ENCODE data around the gene TASP1. TPM values are rescaled to one million over a fixed set of nuclear protein-coding genes. Genes with fewer than 3 reads are reported as not detected.

The TASP1 gene
- polyA plus RNA-seq, 1 donor (not counting 4 experiments of a cell fraction or from before 2014, with no cell fraction given): 17.4 TPM

GRCh38 chr20:13554706-13555105 lies 84.0 kb downstream of the TASP1 start:
- TF ChIP-seq EZH2 (IDR thresholded peaks at IDR 0.05; ENCODE audit: low read length): no peak
- TF ChIP-seq, protein P1, sequence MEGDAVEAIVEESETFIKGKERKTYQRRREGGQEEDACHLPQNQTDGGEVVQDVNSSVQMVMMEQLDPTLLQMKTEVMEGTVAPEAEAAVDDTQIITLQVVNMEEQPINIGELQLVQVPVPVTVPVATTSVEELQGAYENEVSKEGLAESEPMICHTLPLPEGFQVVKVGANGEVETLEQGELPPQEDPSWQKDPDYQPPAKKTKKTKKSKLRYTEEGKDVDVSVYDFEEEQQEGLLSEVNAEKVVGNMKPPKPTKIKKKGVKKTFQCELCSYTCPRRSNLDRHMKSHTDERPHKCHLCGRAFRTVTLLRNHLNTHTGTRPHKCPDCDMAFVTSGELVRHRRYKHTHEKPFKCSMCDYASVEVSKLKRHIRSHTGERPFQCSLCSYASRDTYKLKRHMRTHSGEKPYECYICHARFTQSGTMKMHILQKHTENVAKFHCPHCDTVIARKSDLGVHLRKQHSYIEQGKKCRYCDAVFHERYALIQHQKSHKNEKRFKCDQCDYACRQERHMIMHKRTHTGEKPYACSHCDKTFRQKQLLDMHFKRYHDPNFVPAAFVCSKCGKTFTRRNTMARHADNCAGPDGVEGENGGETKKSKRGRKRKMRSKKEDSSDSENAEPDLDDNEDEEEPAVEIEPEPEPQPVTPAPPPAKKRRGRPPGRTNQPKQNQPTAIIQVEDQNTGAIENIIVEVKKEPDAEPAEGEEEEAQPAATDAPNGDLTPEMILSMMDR (optimal IDR thresholded peaks at IDR 0.05 in 1 of 3, IDR thresholded peaks at IDR 0.05 in 1 of 3, conservative IDR thresholded peaks at IDR 0.05 in 1 of 3; ENCODE audit: extremely low read depth in 1 of 3, insufficient read depth in 2 of 3, low read length in 3 of 3): no peak
- no peak for FAIRE-seq

GRCh38 chr20:13554076-13554475 lies 84.7 kb downstream of the TASP1 start:
- Histone ChIP-seq H3K9me1 (ENCODE audit: control insufficient read depth, extremely low read depth, insufficient read depth, low read length) (no peaks in the 10 kb centered on the region), H2AFZ (ENCODE audit: control insufficient read depth, low read length) (no peak overlapping the region), H3K36me3 (ENCODE audit: control insufficient read depth in 2 of 2, extremely low read depth in 1 of 2, insufficient read depth in 2 of 2, low read length in 2 of 2) (peaks cover 0 to 5% of the 10 kb centered on the region in 2 experiments), H4K20me1 (ENCODE audit: control insufficient read depth, extremely low read depth, insufficient read depth, low read length) (no peaks in the 10 kb centered on the region), H3K4me3 (ENCODE audit: control insufficient read depth in 2 of 3, extremely low read depth in 1 of 3, insufficient read depth in 2 of 3, low read depth in 1 of 3, low read length in 3 of 3) (no peak overlapping the region), H3K9ac (ENCODE audit: control insufficient read depth, extremely low read depth, insufficient read depth, low read length) (no peak overlapping the region), H3K27ac (ENCODE audit: control insufficient read depth, insufficient read depth, low read length) (no peak overlapping the region), H3K27me3 (ENCODE audit: control insufficient read depth, extremely low read depth, insufficient read depth, low read length) (no peaks in the 10 kb centered on the region), H3K9me3 (ENCODE audit: control insufficient read depth, low read depth, low read length) (no peaks in the 10 kb centered on the region), H3K4me2 (ENCODE audit: control insufficient read depth, extremely low read depth, insufficient read depth, low read depth, low read length) (no peak overlapping the region), H3K4me1 (ENCODE audit: control insufficient read depth, extremely low read depth, insufficient read depth, low read length) (peaks cover 3% of the 10 kb centered on the region), H3K79me2 (ENCODE audit: control insufficient read depth, insufficient read depth, low read length) (no peaks in the 10 kb centered on the region)
- DNase-seq (ENCODE audit: low read depth, low spot score) (no peak), FAIRE-seq (no peak)
- TF ChIP-seq, protein P1 (optimal IDR thresholded peaks at IDR 0.05 in 1 of 3, IDR thresholded peaks at IDR 0.05 in 1 of 3, conservative IDR thresholded peaks at IDR 0.05 in 1 of 3; ENCODE audit: extremely low read depth in 1 of 3, insufficient read depth in 2 of 3, low read length in 3 of 3): no peak
- TF ChIP-seq EZH2 (IDR thresholded peaks at IDR 0.05; ENCODE audit: low read length): no peak
- dilution Hi-C loops (cut with MboI; ENCODE audit: extremely low pct_ligation_motif_present, low sequenced_read_pairs): no loop called here

More at GRCh38 chr20:13554706-13555105, 84.0 kb downstream of the TASP1 start:
- H3K27ac ChIP-seq (ENCODE audit: control insufficient read depth, insufficient read depth, low read length): no peak overlapping the region
- H3K79me2 ChIP-seq (ENCODE audit: control insufficient read depth, insufficient read depth, low read length): no peaks in the 10 kb centered on the region
- H3K4me3 ChIP-seq (ENCODE audit: control insufficient read depth in 2 of 3, extremely low read depth in 1 of 3, insufficient read depth in 2 of 3, low read depth in 1 of 3, low read length in 3 of 3): no peak overlapping the region
- H3K4me1 ChIP-seq (ENCODE audit: control insufficient read depth, extremely low read depth, insufficient read depth, low read length): peaks cover 3% of the 10 kb centered on the region
- no peaks in the 10 kb centered on the region for H3K27me3 ChIP-seq (ENCODE audit: control insufficient read depth, extremely low read depth, insufficient read depth, low read length)
- peaks cover 0 to 5% of the 10 kb centered on the region in 2 experiments for H3K36me3 ChIP-seq (ENCODE audit: control insufficient read depth in 2 of 2, extremely low read depth in 1 of 2, insufficient read depth in 2 of 2, low read length in 2 of 2)
- no peaks in the 10 kb centered on the region for H3K9me1 ChIP-seq (ENCODE audit: control insufficient read depth, extremely low read depth, insufficient read depth, low read length)
- dilution Hi-C loops (cut with MboI; ENCODE audit: extremely low pct_ligation_motif_present, low sequenced_read_pairs): no loop called here
- H3K4me2 ChIP-seq (ENCODE audit: control insufficient read depth, extremely low read depth, insufficient read depth, low read depth, low read length): no peak overlapping the region
- H2AFZ ChIP-seq (ENCODE audit: control insufficient read depth, low read length): no peak overlapping the region
- no peak for DNase-seq (ENCODE audit: low read depth, low spot score)
- no peak overlapping the region for H3K9ac ChIP-seq (ENCODE audit: control insufficient read depth, extremely low read depth, insufficient read depth, low read length)
- no peaks in the 10 kb centered on the region for H3K9me3 ChIP-seq (ENCODE audit: control insufficient read depth, low read depth, low read length)
- no peaks in the 10 kb centered on the region for H4K20me1 ChIP-seq (ENCODE audit: control insufficient read depth, extremely low read depth, insufficient read depth, low read length)
